Activated CD8-positive, alpha-beta T cell treated with anti-CD3 and anti-CD28 coated beads, Interleukin-2, amount 10 ng/mL, durations not matched to agents 7 days and 5 days (primary cell): ENCODE results near the gene MX1. TPM values are rescaled to one million over a fixed set of nuclear protein-coding genes. Genes with fewer than 3 reads are reported as not detected.

Experiments used
- ATAC-seq: fragments of 150-1000 bp; cut with Tn5 transposase; one replicate; pipeline ENCODE4 v1.10.0; 2021; ENCODE audit warnings: moderate library complexity
- CTCF ChIA-PET: fragments of 350-600 bp; sonication (Branson Sonifier 250); formaldehyde crosslinking; loops from one replicate; lab custom pipeline; 2021; ENCODE audit warnings: antibody characterized with exemption; lab: Charles Lee
- POLR2A ChIA-PET: fragments of 350-600 bp; sonication (Branson Sonifier 250); formaldehyde crosslinking; loops from one replicate; lab custom pipeline; 2021; ENCODE audit warnings: antibody characterized with exemption; lab: Charles Lee
- DNase-seq: peaks from one replicate; pipeline ENCODE4 v3.0.0-alpha.2; 2020
- H3K27ac Mint-ChIP-seq: one replicate; pipeline ENCODE4 v1.8.0; 2021; ENCODE audit warnings: mild to moderate bottlenecking, mixed read lengths
- H3K27me3 Mint-ChIP-seq: one replicate; pipeline ENCODE4 v1.8.0; 2021; ENCODE audit warnings: low read depth, mixed read lengths
- H3K36me3 Mint-ChIP-seq: one replicate; pipeline ENCODE4 v1.8.0; 2021; ENCODE audit warnings: low read depth, mixed read lengths
- H3K4me1 Mint-ChIP-seq: one replicate; pipeline ENCODE4 v1.8.0; 2021; ENCODE audit warnings: low read depth, mixed read lengths
- H3K4me3 Mint-ChIP-seq: one replicate; pipeline ENCODE4 v1.8.0; 2021; ENCODE audit warnings: mild to moderate bottlenecking, mixed read lengths
- H3K9me3 Mint-ChIP-seq: one replicate; pipeline ENCODE4 v1.8.0; 2022; ENCODE audit warnings: mixed read lengths; ENCODE audit not compliant: insufficient read depth
- total RNA-seq, 2 experiments: library from RNA; stranded (reverse); gene quantifications; one replicate each; pipeline ENCODE4 v1.2.3, GENCODE V29; 2021

MX1 gene
- total RNA-seq, 2 experiments from 2014 or later = 563 to 584 TPM

DNA sequence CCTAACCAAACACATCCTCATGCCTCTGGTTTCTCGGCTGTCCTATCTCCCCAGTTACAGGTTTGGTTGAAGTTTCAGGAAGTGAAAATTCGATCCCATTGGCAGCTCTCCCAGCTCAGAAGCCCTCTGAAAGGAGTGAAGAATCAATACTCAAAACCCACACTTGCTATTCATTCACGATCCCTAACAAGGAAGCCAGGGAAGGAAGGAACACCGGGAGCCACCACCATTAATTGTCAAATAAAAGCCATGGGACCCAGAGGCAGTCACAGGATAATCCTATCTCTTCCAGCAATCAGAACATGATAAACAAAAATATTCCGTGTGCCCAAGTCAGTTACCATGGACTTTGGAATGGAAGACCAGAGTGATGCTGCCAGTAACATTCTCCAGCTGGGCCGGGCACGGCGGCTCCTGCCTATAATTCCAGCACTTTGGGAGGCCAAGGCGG, 74.9 kb downstream of the MX1 start:
- Mint-ChIP-seq H3K4me3 (no peak overlapping the region), H3K27me3 (peaks cover 41% of the 10 kb centered on the region), H3K27ac (no peak overlapping the region)

GRCh38 chr21:41501919-41502318, 75.9 kb downstream of the MX1 start:
- POLR2A ChIA-PET = no interaction called here
- DNase-seq (no peak), ATAC-seq (no peak)
- CTCF ChIA-PET = no interaction called here
- no peaks in the 10 kb centered on the region for H3K9me3 Mint-ChIP-seq
- no peak overlapping the region for H3K27ac Mint-ChIP-seq
- no peaks in the 10 kb centered on the region for H3K36me3 Mint-ChIP-seq
- peaks cover 47% of the 10 kb centered on the region for H3K27me3 Mint-ChIP-seq
- no peak overlapping the region for H3K4me3 Mint-ChIP-seq
- peaks cover 5% of the 10 kb centered on the region for H3K4me1 Mint-ChIP-seq

More for the DNA sequence above, 74.9 kb downstream of the MX1 start:
- ChIA-PET POLR2A (no interaction called here), CTCF (no interaction called here)
- DNase-seq = no peak
- ATAC-seq = no peak
- Mint-ChIP-seq H3K9me3 (no peaks in the 10 kb centered on the region), H3K4me1 (peaks cover 5% of the 10 kb centered on the region), H3K36me3 (no peaks in the 10 kb centered on the region)

DNA sequence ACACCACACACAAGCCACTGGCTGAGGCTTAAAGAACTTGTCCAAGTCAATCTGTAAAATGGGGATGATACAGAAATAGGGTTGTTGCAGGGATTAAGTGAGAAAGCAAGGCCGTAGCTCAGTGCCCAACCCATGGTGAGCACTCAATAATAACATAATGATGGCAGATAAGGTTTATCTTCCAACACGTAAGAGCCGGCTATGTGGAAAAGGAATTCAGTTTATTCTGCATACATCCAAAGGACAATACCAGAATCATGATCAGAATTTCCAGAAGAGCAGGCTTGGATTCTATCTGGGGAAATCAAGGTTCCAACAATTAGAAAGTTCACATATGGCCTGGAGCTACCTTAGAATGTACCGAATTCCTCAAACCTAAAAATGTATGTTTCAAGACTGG, 77.3 kb downstream of the MX1 start:
- ATAC-seq (no peak), DNase-seq (no peak)
- ChIA-PET POLR2A (no interaction called here), CTCF (no interaction called here)
- Mint-ChIP-seq H3K36me3 (no peaks in the 10 kb centered on the region), H3K27me3 (peaks cover 50% of the 10 kb centered on the region), H3K9me3 (no peaks in the 10 kb centered on the region), H3K4me1 (peaks cover 5% of the 10 kb centered on the region), H3K4me3 (no peak overlapping the region), H3K27ac (no peak overlapping the region)

- ATAC-seq = no peak
- CTCF ChIA-PET = no interaction called here
- H3K27me3 Mint-ChIP-seq = peaks cover 49% of the 10 kb centered on the region
- POLR2A ChIA-PET = no interaction called here
- H3K4me3 Mint-ChIP-seq = no peak overlapping the region
- H3K27ac Mint-ChIP-seq = no peak overlapping the region
- peaks cover 6% of the 10 kb centered on the region for H3K4me1 Mint-ChIP-seq
- H3K36me3 Mint-ChIP-seq = no peaks in the 10 kb centered on the region
- H3K9me3 Mint-ChIP-seq = no peaks in the 10 kb centered on the region
- DNase-seq = no peak
Measured at GRCh38 chr21:41504030-41504429, 78.0 kb downstream of the MX1 start.

DNA sequence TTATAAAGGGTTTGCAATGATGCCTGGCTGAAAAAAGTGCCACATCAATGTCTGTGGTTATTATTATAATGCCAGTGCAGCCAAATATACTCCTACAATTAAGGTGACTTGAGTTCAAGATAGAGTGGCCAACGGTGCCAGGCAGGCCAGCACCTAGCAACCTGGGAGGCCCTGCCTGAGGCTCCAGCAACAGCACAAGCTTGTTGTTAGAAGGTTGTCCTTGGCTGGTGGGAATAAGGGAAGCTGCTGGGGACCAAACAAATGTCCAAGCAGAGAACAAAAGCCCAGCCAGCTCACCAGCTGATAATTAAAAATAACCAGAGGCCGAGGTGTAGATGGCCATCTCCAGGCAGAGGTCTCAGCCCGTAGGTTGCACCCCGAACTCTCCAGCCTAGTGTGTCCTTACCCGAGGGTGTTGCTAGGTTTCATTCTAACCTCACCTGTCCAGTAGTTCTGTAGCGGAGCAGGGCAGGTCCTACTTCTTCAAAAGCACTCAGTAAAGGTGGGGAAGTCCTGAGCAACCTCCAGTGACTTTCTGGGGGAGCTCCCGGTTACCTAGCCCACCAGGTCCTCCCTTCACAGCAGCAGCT, 80.1 kb downstream of the MX1 start:
- no peaks in the 10 kb centered on the region for H3K36me3 Mint-ChIP-seq
- CTCF ChIA-PET = no interaction called here

GRCh38 chr21:41506611-41507520, 80.8 kb downstream of the MX1 start:
- Mint-ChIP-seq H3K9me3 (no peaks in the 10 kb centered on the region), H3K4me3 (no peak overlapping the region), H3K36me3 (no peaks in the 10 kb centered on the region), H3K27ac (no peak overlapping the region), H3K27me3 (peaks cover 53% of the 10 kb centered on the region), H3K4me1 (peaks cover 7% of the 10 kb centered on the region)
- ATAC-seq (no peak), DNase-seq (no peak)
- ChIA-PET POLR2A (no interaction called here), CTCF (no interaction called here)

More for the DNA sequence above, 80.1 kb downstream of the MX1 start:
- no peak for ATAC-seq
- no peak overlapping the region for H3K4me3 Mint-ChIP-seq
- POLR2A ChIA-PET = no interaction called here
- H3K27me3 Mint-ChIP-seq = peaks cover 50% of the 10 kb centered on the region
- H3K9me3 Mint-ChIP-seq = no peaks in the 10 kb centered on the region
- DNase-seq = no peak
- H3K27ac Mint-ChIP-seq = no peak overlapping the region
- H3K4me1 Mint-ChIP-seq = peaks cover 7% of the 10 kb centered on the region

DNA sequence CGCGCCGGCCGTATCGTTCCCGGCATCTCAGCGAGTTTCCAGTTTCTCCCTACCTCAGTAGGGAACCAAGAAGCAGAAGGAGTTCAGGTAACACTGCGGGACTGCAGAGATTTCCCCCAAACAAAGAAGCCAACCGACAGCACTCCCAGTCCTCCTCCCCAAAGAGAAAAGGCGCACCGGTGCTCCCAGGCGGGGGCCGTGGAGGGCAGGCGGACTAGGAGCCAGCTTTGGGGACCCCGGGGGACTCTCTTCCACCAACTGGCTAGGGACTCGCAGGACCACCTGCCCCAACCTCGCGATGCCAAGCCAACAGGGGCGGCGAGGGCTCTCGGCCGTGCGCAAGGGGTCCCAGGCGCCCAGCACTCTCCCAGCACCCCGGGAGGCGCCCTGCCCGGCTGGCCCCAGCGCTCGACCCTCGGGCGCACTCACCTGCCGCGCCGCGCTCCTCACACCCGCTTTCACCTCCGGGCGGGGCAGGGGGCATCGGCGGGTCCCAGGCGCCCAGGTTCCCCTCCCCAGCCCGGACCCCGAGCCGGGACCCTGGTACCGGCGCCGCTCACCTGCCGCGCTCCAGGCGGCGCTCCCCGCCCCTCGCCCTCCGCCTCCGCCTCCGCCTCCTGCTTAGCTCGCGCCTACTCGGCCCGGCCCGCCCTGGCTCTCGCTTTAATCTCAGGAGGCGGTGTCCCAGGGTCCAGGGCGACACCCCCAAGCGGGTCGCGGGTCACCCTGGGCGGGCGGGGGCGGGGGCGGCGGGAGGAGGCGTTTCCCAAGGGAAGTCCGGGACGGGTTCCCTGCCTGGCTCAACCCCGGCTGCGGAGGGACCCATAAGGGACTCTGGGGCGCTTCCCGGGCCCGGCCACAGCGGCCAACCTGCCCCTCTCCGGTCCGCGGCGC, 81.7 kb downstream of the MX1 start, which contains the start of gene TMPRSS2:
TSS of gene TMPRSS2 (minus strand) at position 638 of the 894 bp plus-strand sequence. CDS start 10,025 bp downstream, outside the sequence.
- no peaks in the 10 kb centered on the region for H3K9me3 Mint-ChIP-seq
- ATAC-seq = no peak
- ChIA-PET CTCF (no interaction called here), POLR2A (no interaction called here)
- no peaks in the 10 kb centered on the region for H3K36me3 Mint-ChIP-seq
- peaks cover 48% of the 10 kb centered on the region for H3K27me3 Mint-ChIP-seq
- peaks cover 7% of the 10 kb centered on the region for H3K4me1 Mint-ChIP-seq
- H3K27ac Mint-ChIP-seq = no peak within 1 kb of the TSS
- no peak within 1 kb of the TSS for H3K4me3 Mint-ChIP-seq
- DNase-seq = no peak

DNA sequence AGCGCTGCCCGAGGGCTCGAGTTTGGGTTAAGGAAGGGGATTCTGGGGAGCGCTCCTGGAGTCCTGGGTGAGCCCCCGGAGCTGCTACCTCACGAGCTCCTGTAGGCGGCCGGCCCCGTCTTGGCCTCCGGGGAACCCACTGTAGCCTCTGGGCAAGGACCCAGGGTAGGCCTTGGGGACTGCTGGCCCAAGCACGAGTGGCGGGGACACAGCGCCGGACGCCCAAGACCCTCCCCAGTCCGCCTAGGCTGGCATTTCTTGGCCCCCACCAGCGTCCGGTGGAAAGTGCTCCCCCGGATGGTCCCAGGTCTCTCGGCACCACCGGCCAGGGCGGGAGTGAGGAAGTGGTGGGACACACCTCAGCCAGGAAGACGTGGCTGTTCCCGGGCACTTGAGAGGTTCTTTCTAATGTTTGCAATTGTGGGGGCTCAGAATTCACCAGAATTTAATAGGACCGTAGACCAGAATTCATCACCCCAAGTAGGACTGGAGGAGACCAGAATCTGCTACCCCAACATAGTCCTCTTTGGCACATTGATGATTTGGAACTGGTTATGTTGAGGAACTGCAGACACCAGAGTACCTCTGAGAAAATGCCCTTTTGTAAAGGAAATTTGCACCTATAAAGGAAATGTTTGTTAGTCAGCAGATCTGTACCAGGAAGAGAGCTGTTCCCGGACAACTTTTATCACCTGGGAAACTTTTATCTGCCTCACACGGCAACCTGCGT, 82.5 kb downstream of the MX1 start:
- POLR2A ChIA-PET = no interaction called here
- Mint-ChIP-seq H3K36me3 (no peaks in the 10 kb centered on the region), H3K27me3 (peaks cover 45% of the 10 kb centered on the region), H3K27ac (no peak overlapping the region), H3K4me3 (no peak overlapping the region), H3K4me1 (peaks cover 7% of the 10 kb centered on the region), H3K9me3 (no peaks in the 10 kb centered on the region)
- no peak for ATAC-seq
- DNase-seq = no peak
- CTCF ChIA-PET = no interaction called here

Other genes starting within 250 kb of the MX1 start
- not detected for gene FAM3B, start 109.4 kb upstream of the MX1 start, total RNA-seq
- gene MX2, start 64.2 kb upstream of the MX1 start, total RNA-seq = 10 to 100 TPM; 56.0 to 58.6 TPM
- not detected for gene TMPRSS2, start 81.9 kb downstream of the MX1 start, total RNA-seq